ENCODE data around the gene PTPRH. TPM values are rescaled to one million over a fixed set of nuclear protein-coding genes. Genes with fewer than 3 reads are reported as not detected.
A peak's percentile ranks its signal among the peaks of the same experiment; 100 is the strongest.

The PTPRH gene
- total and polyA plus RNA-seq, 9 of the 15 experiments (the other 6 are each of a cell fraction or from before 2014, with no cell fraction given): 0.87 to 34.3 (median 22.7) TPM

- TF ChIP-seq ZNF609 (CRISPR knock-in tag; IDR thresholded peaks at IDR 0.05; ENCODE audit: borderline replicate concordance) (no peak), ZFP36 (IDR thresholded peaks at IDR 0.05; ENCODE audit: low read depth, low read length, partially characterized antibody) (no peak), RAD51 (IDR thresholded peaks at IDR 0.05; ENCODE audit: borderline replicate concordance, low read depth) (peak; percentile 51; the same call in 1 of the 2 replicates), KAT7 (CRISPR knock-in tag; IDR thresholded peaks at IDR 0.05; ENCODE audit: borderline replicate concordance) (no peak), HDGF (IDR thresholded peaks at IDR 0.05) (no peak), DMBX1 (CRISPR knock-in tag; IDR thresholded peaks at IDR 0.05; ENCODE audit: borderline replicate concordance) (no peak), CBFA2T2 (conservative IDR thresholded peaks at IDR 0.05) (no peak), FOXP1 (CRISPR knock-in tag; IDR thresholded peaks at IDR 0.05) (peak; percentile 61; the same call in 1 of the 2 replicates), CHCHD3 (CRISPR knock-in tag; IDR thresholded peaks at IDR 0.05) (no peak), ZNF586 (CRISPR knock-in tag; conservative IDR thresholded peaks at IDR 0.05) (no peak), ZBTB33 (CRISPR knock-in tag; IDR thresholded peaks at IDR 0.05) (peak; percentile 86), KLF10 (CRISPR knock-in tag; IDR thresholded peaks at IDR 0.05) (no peak), RUNX1 (IDR thresholded peaks at IDR 0.05; ENCODE audit: low read depth) (no peak), ZNF766 (CRISPR knock-in tag; conservative IDR thresholded peaks at IDR 0.05) (no peak), RCOR1 (IDR thresholded peaks at IDR 0.05; ENCODE audit: borderline replicate concordance in 1 of 2, low read depth in 2 of 2, low read length in 2 of 2) (peak in 1 of 2 experiments; percentile 68; a peak in 2 of 4 replicates), CCNT2 (IDR thresholded peaks at IDR 0.05; ENCODE audit: borderline replicate concordance, extremely low read depth, insufficient read length, low read depth, low read length) (peak; percentile 57), SPI1 (IDR thresholded peaks at IDR 0.05; ENCODE audit: borderline replicate concordance, low read depth, low read length) (no peak), ARID2 (IDR thresholded peaks at IDR 0.05) (no peak), HNRNPK (IDR thresholded peaks at IDR 0.05; ENCODE audit: low read depth, low read length, poor library complexity, severe bottlenecking) (no peak), ZNF232 (CRISPR knock-in tag; IDR thresholded peaks at IDR 0.05) (peak; percentile 94)
- TF ChIP-seq, protein P1, sequence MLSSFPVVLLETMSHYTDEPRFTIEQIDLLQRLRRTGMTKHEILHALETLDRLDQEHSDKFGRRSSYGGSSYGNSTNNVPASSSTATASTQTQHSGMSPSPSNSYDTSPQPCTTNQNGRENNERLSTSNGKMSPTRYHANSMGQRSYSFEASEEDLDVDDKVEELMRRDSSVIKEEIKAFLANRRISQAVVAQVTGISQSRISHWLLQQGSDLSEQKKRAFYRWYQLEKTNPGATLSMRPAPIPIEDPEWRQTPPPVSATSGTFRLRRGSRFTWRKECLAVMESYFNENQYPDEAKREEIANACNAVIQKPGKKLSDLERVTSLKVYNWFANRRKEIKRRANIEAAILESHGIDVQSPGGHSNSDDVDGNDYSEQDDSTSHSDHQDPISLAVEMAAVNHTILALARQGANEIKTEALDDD (IDR thresholded peaks at IDR 0.05): no peak
These were observed 29.5 kb downstream of the PTPRH start, which contains the start of gene SYT5 (continued) for GRCh38 chr19:55179606-55180484.

All from K562 (cell line).